ENCODE results near the gene PANX2. TPM values are rescaled to one million over a fixed set of nuclear protein-coding genes. Genes with fewer than 3 reads are reported as not detected.

The PANX2 gene
- total and polyA plus RNA-seq, 2 experiments from 2014 or later: 2.8 to 5.1 TPM

DNA sequence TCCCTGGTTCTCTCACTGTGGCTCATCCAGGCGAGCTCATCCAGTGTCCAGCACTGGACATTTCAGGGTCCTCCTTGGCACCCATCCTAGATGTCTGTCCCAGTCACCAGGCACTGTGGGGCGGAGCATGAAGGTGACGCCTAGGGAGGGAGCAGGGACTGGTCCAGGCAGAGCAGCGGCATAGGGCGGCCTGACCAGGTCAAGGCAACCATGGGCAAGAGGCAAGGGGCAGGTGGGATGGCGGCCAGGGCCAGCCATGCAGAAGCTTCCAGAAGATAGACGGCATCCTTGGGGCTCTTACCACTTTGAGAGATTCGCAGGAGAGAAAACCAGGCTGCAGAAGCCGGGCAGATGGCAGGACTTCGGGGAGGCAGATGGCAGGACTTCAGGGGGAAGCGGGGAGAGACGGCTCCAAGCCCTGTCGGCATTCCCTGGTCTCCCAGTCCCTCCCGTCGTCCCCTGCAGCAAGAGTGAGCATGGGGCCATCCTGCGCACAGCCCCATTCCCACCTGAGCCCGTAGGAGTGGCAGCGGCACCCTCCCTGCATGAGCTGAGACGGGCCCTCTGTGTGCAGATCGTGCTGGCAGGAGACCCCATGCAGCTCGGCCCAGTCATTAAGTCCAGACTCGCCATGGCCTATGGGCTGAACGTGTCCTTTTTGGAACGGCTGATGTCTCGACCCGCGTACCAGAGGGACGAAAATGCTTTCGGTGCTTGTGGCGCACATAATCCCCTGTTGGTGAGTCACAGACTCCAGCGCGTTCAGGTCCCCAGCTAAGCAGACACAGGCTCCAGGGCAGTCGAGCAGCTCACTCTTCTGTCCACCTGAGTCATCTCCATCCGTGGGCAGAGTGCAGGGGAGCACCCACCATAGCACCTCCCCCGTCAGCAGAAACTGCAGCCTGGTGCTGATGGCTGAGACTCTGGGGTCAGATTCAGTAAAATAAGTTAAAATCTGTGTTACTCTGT, 20.1 kb upstream of the PANX2 start:
- Mint-ChIP-seq H3K27me3 (ENCODE audit: insufficient read depth, low read depth, poor library complexity) (peaks cover 10% of the 10 kb centered on the region), H3K36me3 (ENCODE audit: low read depth) (no peaks in the 10 kb centered on the region), H3K9me3 (no peaks in the 10 kb centered on the region), H3K4me1 (peaks cover 3% of the 10 kb centered on the region), H3K4me3 (no peak overlapping the region), H3K27ac (no peak overlapping the region)
- Histone ChIP-seq H3K4me1 (ENCODE audit: insufficient read depth) (no peaks in the 10 kb centered on the region), H4K20me1 (replicated peaks; ENCODE audit: insufficient read depth) (no peaks in the 10 kb centered on the region), H3F3A (replicated peaks; ENCODE audit: low read depth) (no peaks in the 10 kb centered on the region), H3K27me3 (ENCODE audit: insufficient read depth) (no peaks in the 10 kb centered on the region), H3K79me2 (replicated peaks; ENCODE audit: insufficient read depth) (no peaks in the 10 kb centered on the region), H3K9me2 (ENCODE audit: insufficient read depth) (no peaks in the 10 kb centered on the region), H3K36me3 (ENCODE audit: insufficient read depth) (no peaks in the 10 kb centered on the region), H2AFZ (no peak overlapping the region), H3K4me2 (no peak overlapping the region), H3K27ac (ENCODE audit: low read depth) (no peak overlapping the region), H3K4me3 (no peak overlapping the region)
- no peak for ATAC-seq
- TF ChIP-seq EZH2 (IDR thresholded peaks at IDR 0.05; ENCODE audit: low read depth, unreplicated experiment): no peak
- TF ChIP-seq, protein P1, sequence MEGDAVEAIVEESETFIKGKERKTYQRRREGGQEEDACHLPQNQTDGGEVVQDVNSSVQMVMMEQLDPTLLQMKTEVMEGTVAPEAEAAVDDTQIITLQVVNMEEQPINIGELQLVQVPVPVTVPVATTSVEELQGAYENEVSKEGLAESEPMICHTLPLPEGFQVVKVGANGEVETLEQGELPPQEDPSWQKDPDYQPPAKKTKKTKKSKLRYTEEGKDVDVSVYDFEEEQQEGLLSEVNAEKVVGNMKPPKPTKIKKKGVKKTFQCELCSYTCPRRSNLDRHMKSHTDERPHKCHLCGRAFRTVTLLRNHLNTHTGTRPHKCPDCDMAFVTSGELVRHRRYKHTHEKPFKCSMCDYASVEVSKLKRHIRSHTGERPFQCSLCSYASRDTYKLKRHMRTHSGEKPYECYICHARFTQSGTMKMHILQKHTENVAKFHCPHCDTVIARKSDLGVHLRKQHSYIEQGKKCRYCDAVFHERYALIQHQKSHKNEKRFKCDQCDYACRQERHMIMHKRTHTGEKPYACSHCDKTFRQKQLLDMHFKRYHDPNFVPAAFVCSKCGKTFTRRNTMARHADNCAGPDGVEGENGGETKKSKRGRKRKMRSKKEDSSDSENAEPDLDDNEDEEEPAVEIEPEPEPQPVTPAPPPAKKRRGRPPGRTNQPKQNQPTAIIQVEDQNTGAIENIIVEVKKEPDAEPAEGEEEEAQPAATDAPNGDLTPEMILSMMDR (conservative IDR thresholded peaks at IDR 0.05; ENCODE audit: low read depth in 2 of 2): no peak
- no peak for TF ChIP-seq STAT1 (IDR thresholded peaks at IDR 0.05; ENCODE audit: unreplicated experiment)
- TF ChIP-seq NANOG (IDR thresholded peaks at IDR 0.05; ENCODE audit: borderline replicate concordance): no peak
- TF ChIP-seq, protein P2, sequence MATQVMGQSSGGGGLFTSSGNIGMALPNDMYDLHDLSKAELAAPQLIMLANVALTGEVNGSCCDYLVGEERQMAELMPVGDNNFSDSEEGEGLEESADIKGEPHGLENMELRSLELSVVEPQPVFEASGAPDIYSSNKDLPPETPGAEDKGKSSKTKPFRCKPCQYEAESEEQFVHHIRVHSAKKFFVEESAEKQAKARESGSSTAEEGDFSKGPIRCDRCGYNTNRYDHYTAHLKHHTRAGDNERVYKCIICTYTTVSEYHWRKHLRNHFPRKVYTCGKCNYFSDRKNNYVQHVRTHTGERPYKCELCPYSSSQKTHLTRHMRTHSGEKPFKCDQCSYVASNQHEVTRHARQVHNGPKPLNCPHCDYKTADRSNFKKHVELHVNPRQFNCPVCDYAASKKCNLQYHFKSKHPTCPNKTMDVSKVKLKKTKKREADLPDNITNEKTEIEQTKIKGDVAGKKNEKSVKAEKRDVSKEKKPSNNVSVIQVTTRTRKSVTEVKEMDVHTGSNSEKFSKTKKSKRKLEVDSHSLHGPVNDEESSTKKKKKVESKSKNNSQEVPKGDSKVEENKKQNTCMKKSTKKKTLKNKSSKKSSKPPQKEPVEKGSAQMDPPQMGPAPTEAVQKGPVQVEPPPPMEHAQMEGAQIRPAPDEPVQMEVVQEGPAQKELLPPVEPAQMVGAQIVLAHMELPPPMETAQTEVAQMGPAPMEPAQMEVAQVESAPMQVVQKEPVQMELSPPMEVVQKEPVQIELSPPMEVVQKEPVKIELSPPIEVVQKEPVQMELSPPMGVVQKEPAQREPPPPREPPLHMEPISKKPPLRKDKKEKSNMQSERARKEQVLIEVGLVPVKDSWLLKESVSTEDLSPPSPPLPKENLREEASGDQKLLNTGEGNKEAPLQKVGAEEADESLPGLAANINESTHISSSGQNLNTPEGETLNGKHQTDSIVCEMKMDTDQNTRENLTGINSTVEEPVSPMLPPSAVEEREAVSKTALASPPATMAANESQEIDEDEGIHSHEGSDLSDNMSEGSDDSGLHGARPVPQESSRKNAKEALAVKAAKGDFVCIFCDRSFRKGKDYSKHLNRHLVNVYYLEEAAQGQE (IDR thresholded peaks at IDR 0.05; ENCODE audit: unreplicated experiment): no peak
- TF ChIP-seq ZNF331 (CRISPR knock-in tag; IDR thresholded peaks at IDR 0.05; ENCODE audit: low read depth): no peak
- TF ChIP-seq ZNF114 (CRISPR knock-in tag; IDR thresholded peaks at IDR 0.05): no peak
- TF ChIP-seq POLR2AphosphoS5 (IDR thresholded peaks at IDR 0.05; ENCODE audit: low read depth): no peak
- TF ChIP-seq, protein P3, sequence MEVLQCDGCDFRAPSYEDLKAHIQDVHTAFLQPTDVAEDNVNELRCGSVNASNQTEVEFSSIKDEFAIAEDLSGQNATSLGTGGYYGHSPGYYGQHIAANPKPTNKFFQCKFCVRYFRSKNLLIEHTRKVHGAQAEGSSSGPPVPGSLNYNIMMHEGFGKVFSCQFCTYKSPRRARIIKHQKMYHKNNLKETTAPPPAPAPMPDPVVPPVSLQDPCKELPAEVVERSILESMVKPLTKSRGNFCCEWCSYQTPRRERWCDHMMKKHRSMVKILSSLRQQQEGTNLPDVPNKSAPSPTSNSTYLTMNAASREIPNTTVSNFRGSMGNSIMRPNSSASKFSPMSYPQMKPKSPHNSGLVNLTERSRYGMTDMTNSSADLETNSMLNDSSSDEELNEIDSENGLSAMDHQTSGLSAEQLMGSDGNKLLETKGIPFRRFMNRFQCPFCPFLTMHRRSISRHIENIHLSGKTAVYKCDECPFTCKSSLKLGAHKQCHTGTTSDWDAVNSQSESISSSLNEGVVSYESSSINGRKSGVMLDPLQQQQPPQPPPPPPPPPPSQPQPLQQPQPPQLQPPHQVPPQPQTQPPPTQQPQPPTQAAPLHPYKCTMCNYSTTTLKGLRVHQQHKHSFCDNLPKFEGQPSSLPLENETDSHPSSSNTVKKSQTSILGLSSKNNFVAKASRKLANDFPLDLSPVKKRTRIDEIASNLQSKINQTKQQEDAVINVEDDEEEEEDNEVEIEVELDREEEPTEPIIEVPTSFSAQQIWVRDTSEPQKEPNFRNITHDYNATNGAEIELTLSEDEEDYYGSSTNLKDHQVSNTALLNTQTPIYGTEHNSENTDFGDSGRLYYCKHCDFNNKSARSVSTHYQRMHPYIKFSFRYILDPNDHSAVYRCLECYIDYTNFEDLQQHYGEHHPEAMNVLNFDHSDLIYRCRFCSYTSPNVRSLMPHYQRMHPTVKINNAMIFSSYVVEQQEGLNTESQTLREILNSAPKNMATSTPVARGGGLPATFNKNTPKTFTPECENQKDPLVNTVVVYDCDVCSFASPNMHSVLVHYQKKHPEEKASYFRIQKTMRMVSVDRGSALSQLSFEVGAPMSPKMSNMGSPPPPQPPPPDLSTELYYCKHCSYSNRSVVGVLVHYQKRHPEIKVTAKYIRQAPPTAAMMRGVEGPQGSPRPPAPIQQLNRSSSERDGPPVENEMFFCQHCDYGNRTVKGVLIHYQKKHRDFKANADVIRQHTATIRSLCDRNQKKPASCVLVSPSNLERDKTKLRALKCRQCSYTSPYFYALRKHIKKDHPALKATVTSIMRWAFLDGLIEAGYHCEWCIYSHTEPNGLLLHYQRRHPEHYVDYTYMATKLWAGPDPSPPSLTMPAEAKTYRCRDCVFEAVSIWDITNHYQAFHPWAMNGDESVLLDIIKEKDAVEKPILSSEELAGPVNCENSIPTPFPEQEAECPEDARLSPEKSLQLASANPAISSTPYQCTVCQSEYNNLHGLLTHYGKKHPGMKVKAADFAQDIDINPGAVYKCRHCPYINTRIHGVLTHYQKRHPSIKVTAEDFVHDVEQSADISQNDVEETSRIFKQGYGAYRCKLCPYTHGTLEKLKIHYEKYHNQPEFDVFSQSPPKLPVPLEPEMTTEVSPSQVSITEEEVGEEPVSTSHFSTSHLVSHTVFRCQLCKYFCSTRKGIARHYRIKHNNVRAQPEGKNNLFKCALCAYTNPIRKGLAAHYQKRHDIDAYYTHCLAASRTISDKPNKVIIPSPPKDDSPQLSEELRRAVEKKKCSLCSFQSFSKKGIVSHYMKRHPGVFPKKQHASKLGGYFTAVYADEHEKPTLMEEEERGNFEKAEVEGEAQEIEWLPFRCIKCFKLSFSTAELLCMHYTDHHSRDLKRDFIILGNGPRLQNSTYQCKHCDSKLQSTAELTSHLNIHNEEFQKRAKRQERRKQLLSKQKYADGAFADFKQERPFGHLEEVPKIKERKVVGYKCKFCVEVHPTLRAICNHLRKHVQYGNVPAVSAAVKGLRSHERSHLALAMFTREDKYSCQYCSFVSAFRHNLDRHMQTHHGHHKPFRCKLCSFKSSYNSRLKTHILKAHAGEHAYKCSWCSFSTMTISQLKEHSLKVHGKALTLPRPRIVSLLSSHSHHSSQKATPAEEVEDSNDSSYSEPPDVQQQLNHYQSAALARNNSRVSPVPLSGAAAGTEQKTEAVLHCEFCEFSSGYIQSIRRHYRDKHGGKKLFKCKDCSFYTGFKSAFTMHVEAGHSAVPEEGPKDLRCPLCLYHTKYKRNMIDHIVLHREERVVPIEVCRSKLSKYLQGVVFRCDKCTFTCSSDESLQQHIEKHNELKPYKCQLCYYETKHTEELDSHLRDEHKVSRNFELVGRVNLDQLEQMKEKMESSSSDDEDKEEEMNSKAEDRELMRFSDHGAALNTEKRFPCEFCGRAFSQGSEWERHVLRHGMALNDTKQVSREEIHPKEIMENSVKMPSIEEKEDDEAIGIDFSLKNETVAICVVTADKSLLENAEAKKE (CRISPR knock-in tag; IDR thresholded peaks at IDR 0.05): no peak
- TF ChIP-seq, protein P4, sequence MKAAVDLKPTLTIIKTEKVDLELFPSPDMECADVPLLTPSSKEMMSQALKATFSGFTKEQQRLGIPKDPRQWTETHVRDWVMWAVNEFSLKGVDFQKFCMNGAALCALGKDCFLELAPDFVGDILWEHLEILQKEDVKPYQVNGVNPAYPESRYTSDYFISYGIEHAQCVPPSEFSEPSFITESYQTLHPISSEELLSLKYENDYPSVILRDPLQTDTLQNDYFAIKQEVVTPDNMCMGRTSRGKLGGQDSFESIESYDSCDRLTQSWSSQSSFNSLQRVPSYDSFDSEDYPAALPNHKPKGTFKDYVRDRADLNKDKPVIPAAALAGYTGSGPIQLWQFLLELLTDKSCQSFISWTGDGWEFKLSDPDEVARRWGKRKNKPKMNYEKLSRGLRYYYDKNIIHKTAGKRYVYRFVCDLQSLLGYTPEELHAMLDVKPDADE (IDR thresholded peaks at IDR 0.05): no peak
- no peak for TF ChIP-seq CREB1 (CRISPR knock-in tag; IDR thresholded peaks at IDR 0.05; ENCODE audit: low read depth)
- TF ChIP-seq EZH2phosphoT487 (IDR thresholded peaks at IDR 0.05; ENCODE audit: unreplicated experiment): no peak
- TF ChIP-seq JUNB (IDR thresholded peaks at IDR 0.05; ENCODE audit: unreplicated experiment): no peak
- no peak for DNase-seq (ENCODE audit: low spot score)
